WERI-Rb-1 (cell line): ENCODE results near the gene ARL15.

ENCODE experiments used
- DNase-seq: peaks from one replicate; pipeline ENCODE4 v3.0.0-alpha.2; 2020
- H3K27ac ChIP-seq: fragments of 250-450 bp; sonication (Bioruptor Pico); 2 replicates; pipeline ENCODE4 v1.5.1; 2020; ENCODE audit warnings: mild to moderate bottlenecking, moderate library complexity
- H3K27me3 ChIP-seq: fragments of 250-450 bp; sonication (Bioruptor Pico); 2 replicates; pipeline ENCODE4 v1.5.1; 2021; ENCODE audit warnings: mild to moderate bottlenecking, low read depth, moderate library complexity; ENCODE audit not compliant: insufficient read depth, severe bottlenecking
- H3K36me3 ChIP-seq: fragments of 250-450 bp; sonication (Bioruptor Pico); 2 replicates; pipeline ENCODE4 v1.5.1; 2020; ENCODE audit warnings: mild to moderate bottlenecking, moderate library complexity
- H3K4me3 ChIP-seq: 2 replicates; pipeline ENCODE4 v1.5.1; 2011; ENCODE audit warnings: low read depth, mild to moderate bottlenecking, control low read depth, low read length
- H3K9me3 ChIP-seq: fragments of 250-450 bp; sonication (Bioruptor Pico); 2 replicates; pipeline ENCODE4 v1.5.1; 2021; ENCODE audit warnings: mild to moderate bottlenecking, moderate library complexity; ENCODE audit not compliant: severe bottlenecking
- CTCF ChIP-seq: IDR thresholded peaks from 2 replicates; pipeline ENCODE4 v1.5.1; 2011; ENCODE audit warnings: low read depth, mild to moderate bottlenecking, control low read depth, inconsistent platforms, low read length

The ARL15 gene

GRCh38 chr5:53962306-53962705 lies 348.1 kb downstream of the ARL15 start:
- H3K36me3 ChIP-seq, result no peaks in the 10 kb centered on the region
- TF ChIP-seq CTCF, result no peak
- no peak for DNase-seq
- H3K27me3 ChIP-seq, result no peaks in the 10 kb centered on the region
- no peak overlapping the region for H3K27ac ChIP-seq
- no peak overlapping the region for H3K4me3 ChIP-seq
- H3K9me3 ChIP-seq, result no peaks in the 10 kb centered on the region

- Histone ChIP-seq H3K27me3 (no peaks in the 10 kb centered on the region), H3K36me3 (no peaks in the 10 kb centered on the region), H3K27ac (no peak overlapping the region), H3K9me3 (no peaks in the 10 kb centered on the region), H3K4me3 (no peak overlapping the region)
- no peak for DNase-seq
- TF ChIP-seq CTCF, result no peak
These were observed 353.7 kb downstream of the ARL15 start for GRCh38 chr5:53956632-53957031.

- Histone ChIP-seq H3K9me3 (no peaks in the 10 kb centered on the region), H3K27ac (no peak overlapping the region), H3K4me3 (no peak overlapping the region), H3K27me3 (no peaks in the 10 kb centered on the region), H3K36me3 (no peaks in the 10 kb centered on the region)
- no peak for TF ChIP-seq CTCF
- no peak for DNase-seq
These were observed 354.2 kb downstream of the ARL15 start for GRCh38 chr5:53956196-53956595.

- no peaks in the 10 kb centered on the region for H3K9me3 ChIP-seq
- no peaks in the 10 kb centered on the region for H3K36me3 ChIP-seq
- no peak overlapping the region for H3K4me3 ChIP-seq
- no peak for TF ChIP-seq CTCF
- H3K27ac ChIP-seq, result no peak overlapping the region
- no peak for DNase-seq
- H3K27me3 ChIP-seq, result no peaks in the 10 kb centered on the region
These were observed 359.8 kb downstream of the ARL15 start for GRCh38 chr5:53950621-53951020.

GRCh38 chr5:53948598-53948997 lies 361.8 kb downstream of the ARL15 start:
- Histone ChIP-seq H3K27ac (no peak overlapping the region), H3K4me3 (no peak overlapping the region), H3K36me3 (no peaks in the 10 kb centered on the region), H3K27me3 (no peaks in the 10 kb centered on the region), H3K9me3 (no peaks in the 10 kb centered on the region)
- no peak for DNase-seq
- TF ChIP-seq CTCF, result no peak

GRCh38 chr5:53946405-53947100 lies 363.8 kb downstream of the ARL15 start:
- Histone ChIP-seq H3K4me3 (no peak overlapping the region), H3K36me3 (no peaks in the 10 kb centered on the region), H3K27me3 (no peaks in the 10 kb centered on the region), H3K27ac (no peak overlapping the region), H3K9me3 (no peaks in the 10 kb centered on the region)
- TF ChIP-seq CTCF, result no peak
- no peak for DNase-seq
